A549 treated with AZD9567 at 1 μM for 4 hours (cell line): ENCODE measurements around the gene PHKB. TPM values are rescaled to one million over a fixed set of nuclear protein-coding genes. Genes with fewer than 3 reads are reported as not detected.

Experiments
- total RNA-seq: library from RNA; stranded (reverse); fragments of 200-300 nt; extraction: Qiagen RNA extraction; gene quantifications from 5 replicates; pipeline ENCODE4 v1.2.3, GENCODE V29; 2022; ENCODE audit not compliant: insufficient read depth

The PHKB gene
- total RNA-seq = 26.5 to 30.1 TPM (median 28.5 TPM) in 5 replicates

GRCh38 chr16:47460711-47461597 is at the start of gene PHKB, which contains the start of gene ITFG1:
TSS of gene PHKB (plus strand) at chr16:47461331. CDS start at chr16:47461351, 20 bp downstream.
TSS of gene ITFG1 (minus strand) at chr16:47461063. CDS start at chr16:47461045, 18 bp downstream.

Other genes with a start within 250 kb of the PHKB start
- gene ITFG1, start 268 bp upstream of the PHKB start, total RNA-seq = 39.4 to 43.0 TPM (median 41.0 TPM) in 5 replicates